Measurements from ENCODE around the gene SNAP29.
"Not testable (repeated sequence)": the region's sequence is repeated elsewhere in the genome, so short reads cannot be mapped to it uniquely, and the experiment has no call there.

Gene SNAP29

GRCh38 chr22:20867179-20868024 is 8.6 kb downstream of the SNAP29 start:
- DNase-seq: no peak

DNA sequence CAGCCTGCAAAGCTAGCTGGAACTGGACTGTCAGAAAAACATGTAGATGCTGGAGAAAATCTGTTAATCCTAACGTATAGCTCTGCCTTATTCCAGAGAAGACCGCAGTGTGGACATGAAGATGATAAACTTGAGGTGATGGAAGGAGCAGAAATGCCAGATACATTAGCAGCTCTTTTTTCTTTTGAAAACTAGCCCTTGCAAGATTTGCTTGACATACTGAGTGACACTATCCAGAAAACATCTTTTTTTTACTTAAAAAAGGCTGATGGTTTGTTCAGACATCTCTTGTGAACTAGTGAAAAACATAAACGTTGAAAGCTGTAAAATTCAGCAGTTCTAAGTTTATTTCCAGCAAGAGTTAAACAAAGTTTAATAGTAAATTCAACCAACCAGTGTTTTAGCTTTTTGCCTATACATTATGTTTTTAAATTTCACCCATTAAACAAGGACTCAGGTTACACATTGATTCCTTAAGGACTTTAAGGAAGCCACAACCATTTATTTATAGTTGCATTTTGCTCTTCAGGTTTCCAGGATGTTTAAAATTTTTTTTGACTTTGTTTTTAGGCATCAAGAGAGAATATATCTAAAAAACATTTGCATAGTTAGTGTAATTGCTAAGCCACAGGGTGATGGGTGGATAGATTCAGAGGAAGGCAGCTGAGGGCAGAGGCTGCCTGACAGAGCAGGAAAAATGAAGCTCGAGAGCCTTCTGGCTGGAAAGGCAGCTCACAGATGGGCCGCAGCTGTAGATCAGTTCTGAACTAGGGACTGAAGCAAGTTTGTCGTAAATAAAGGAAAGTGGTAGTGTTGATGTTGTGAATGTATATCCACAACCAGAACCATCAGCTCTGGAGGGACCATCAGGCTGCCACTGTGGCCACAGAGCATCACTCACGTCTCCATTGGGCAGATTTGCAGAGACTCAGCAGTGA is 9.5 kb downstream of the SNAP29 start:
- DNase-seq: no peak

- no peak for DNase-seq
Measured at GRCh38 chr22:20869234-20869633, 10.4 kb downstream of the SNAP29 start.

GRCh38 chr22:20873214-20873613 is 14.4 kb downstream of the SNAP29 start:
- no peak for DNase-seq

DNA sequence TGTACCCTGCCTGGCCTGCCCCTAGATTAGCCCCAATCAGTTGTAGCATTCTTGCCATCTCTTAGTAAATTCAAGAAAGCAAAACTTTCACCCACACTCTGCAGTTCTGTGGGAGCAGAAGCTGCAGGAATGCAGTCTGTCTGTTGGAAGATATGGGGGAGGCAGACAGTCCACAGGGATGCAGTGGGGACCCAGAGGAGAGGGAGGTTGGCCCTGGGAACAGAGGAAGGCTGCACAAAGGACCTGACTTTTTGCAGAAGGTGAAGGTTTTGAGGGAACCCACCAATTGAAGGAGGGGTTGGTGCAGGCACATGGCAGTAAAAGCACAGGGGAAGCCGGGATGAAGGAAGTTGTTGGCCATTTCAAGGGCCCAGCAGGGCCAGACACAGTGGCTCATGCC is 16.5 kb downstream of the SNAP29 start:
- DNase-seq: no peak

DNA sequence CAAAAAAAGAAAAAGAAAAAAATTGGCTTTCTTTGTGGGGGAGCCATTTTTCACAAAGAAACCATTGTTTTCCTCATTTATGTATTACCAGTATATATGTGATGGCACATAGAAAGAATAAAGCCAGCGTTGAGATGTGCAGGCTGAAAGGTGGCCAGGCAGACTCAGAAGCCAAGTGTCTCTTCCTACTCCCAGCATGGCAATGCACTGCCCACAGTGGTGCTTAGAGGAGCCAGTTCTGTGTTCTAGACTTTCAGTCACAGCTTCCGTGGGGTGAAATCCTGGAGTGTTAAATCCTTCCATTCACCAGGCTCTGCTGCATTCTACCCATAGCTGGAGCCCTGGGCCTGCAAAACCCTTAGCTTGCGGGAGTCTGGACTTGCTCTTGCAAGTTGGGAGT is 18.9 kb downstream of the SNAP29 start:
- DNase-seq: no peak

- DNase-seq: no peak
Measured at GRCh38 chr22:20881231-20881630, 22.4 kb downstream of the SNAP29 start.

GRCh38 chr22:20881869-20882815 is 23.3 kb downstream of the SNAP29 start:
- DNase-seq: no peak

DNA sequence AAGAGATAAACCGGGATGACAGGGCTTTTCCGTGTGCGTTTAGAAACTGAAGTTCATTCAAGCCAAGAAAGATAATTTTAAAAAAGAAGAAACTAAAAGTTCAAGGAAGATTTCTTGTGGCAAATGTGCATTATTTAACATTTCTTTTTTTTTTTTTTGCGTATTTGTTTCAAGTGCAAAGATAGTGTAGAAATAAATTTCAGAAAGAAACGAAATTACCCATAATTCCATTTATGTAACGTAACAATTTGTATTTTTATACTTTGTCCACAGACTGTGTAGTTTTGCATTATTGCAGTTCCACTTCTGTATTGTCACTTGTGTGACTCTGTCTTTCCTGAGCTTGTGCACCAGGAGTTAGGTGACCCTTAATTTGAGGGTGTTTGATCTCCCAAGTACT is 24.0 kb downstream of the SNAP29 start:
- no peak for DNase-seq

DNA sequence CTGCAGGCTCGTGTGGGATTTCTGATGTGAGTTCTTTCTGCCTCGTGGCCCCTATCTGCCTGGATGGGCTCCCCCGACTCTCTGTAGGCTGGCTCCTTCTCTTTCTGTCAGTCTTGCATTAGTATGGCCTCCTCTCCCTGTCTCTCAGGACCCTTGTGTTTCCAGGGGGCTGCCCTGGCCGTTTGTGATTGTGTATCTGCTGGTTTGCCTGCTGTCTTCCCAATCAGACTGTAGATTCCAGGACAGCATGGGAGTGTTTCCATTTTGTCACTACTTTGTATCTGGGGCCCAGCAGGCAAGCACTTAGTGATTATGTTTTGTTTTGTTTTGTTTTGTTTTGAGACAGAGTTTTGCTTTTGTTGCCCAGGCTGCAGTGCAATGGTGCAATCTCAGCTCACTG is 25.6 kb downstream of the SNAP29 start:
- DNase-seq: no peak

GRCh38 chr22:20885017-20885556 is 26.3 kb downstream of the SNAP29 start:
- no peak for DNase-seq

DNA sequence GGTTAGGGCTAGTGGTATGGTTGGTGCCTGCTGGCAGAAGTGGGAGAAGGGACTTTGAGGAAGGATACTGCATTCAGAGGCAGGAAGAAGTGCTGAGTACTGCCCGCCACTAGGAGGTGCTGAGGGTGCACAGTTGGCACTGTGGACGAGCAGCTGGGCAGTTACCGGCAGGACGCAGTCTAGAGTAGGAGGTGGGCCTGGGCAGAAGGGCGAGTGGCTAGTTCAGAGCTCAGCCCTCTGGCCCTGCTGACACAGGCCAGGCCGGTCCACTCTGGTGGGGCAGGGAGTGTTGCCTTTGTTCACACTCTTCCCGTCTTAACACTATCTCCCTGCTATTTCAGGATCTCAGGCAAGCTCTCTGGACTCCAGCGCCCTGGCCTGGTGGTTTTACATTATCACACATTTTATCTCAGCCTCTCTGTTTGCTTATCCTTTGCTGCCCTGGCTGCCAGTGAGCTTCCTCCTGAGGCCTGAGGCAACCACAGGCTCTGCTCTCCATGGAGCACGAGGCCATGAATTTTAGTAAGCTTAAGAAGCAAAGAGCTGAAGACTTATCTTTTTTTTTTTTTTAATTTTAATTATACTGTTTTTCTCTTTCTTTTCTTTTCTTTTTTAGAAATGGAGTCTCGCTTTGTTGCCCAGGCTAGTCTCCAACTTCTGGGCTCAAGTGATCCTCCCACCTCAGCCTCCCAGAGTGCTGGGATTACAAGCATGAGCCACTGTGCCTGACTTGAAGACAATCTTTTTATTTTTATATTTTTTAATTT is 26.9 kb downstream of the SNAP29 start:
- DNase-seq: peak; percentile 20

- DNase-seq: no peak
Measured at GRCh38 chr22:20887375-20887774, 28.6 kb downstream of the SNAP29 start.

- no peak for DNase-seq
Measured at GRCh38 chr22:20889025-20889704, 30.4 kb downstream of the SNAP29 start.

DNA sequence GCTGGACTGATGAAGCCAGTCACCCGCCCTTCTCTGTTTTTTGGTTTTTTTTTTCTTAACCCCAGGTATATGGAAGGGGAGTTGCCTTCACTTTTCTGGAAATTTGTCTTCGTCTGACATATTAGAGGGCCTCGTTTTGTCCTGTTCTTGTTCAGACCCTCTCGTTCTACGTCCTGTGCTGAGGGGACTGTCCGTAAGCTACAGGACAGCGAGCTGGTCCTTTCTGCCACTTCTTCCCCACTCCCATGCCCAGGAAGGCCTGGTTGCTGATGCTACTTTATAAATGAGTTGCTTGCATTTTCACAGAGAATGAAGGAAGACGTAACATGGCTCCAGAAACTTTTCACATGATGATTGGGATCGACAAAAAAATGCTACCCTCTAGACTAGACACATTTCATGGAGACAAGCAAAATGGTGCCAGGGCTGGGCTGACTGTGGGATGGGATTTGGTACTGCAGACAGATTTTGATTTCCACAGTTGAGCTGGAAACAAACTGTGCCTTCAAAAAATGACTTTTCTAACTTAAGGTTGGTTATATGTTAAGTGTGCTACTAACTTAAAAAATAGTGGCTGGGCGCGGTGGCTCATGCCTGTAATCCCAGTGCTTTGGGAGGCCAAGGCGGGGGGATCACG is 31.2 kb downstream of the SNAP29 start:
- DNase-seq: no peak

GRCh38 chr22:20890975-20891374 is 32.2 kb downstream of the SNAP29 start:
- no peak for DNase-seq

- DNase-seq: not testable (repeated sequence)
Measured at GRCh38 chr22:20897737-20898136, 38.9 kb downstream of the SNAP29 start.

DNA sequence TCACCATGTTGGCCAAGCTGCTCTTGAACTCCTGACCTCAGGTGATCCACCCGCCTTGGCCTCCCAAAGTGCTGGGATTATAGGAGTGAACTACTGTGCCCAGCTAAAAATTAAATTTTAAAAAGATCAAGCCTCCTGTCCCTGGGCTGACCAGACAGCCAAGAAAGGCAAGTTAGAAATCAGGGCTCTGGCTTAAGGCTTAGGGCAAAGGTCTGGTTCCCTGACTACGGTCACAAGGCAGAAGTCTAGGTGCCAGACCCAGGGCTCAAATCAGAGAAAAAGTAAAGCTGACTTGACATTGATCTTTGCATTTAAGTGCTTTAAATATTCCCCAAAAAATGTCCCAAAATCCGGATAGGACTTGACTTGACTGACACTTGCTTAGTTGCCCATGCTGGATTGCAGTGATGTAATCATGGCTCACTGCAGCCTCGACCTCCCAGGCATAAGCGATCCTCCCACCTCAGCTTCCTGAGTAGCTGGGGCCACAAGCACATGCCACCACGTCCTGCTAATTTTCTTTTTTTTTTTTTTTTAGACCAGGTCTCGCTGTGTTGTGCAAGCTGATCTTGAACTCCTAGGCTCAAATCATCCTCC is 41.1 kb downstream of the SNAP29 start:
- DNase-seq: no peak

DNA sequence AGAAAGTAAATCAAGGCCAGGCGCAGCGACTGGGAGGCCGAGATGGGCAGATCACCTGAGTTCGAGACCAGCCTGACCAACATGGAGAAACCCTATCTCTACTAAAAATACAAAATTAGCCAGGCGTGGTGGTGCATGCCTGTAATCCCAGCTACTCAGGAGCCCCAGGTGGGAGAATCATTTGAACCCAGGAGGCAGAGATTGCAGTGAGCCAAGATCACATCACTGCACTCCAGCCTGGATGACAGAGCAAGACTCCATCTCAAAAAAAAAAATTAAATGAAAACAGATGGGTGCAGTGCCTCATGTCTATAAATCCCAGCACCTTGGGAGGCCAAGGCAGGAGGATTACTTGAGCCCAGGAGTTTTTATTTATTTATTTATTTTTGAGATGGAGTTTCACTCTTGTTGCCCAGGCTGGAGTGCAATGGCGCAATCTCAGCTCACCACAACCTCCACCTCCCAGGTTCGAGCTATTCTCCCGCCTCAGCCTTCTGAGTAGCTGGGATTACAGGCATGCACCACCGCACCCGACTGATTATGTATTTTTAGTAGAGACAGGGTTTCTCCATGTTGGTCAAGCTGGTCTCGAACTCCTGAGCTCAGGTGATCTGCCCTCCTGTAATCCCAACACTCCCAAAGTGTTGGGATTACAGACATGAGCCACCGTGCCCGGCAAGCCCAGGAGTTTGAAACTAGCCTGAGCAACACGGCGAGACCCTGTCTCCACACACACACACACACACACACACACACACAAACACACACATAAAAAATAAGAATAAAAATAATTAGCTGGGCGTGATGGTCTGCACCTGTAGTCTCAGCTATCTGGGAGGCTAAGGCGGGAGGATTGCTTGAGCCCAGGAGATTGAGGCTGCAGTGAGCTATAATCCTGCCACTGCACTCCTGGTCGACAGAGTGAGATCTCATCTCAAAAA is 42.6 kb downstream of the SNAP29 start:
- not testable (repeated sequence) for DNase-seq

Measured in GOT3 (cell line).